Heart left ventricle (tissue), 16 donors: ENCODE results near the gene DTNB. TPM values are rescaled to one million over a fixed set of nuclear protein-coding genes. Genes with fewer than 3 reads are reported as not detected.

Source experiments
- ATAC-seq, 4 donors: fragments of 200-7000 bp; cut with Tn5 transposase; one replicate each; pipeline ENCODE4 v1.9.1; 2020 to 2022; ENCODE audit warnings: moderate library complexity in 4 of 4, mild to moderate bottlenecking in 3 of 4, moderate number of reproducible peaks in 1 of 4
- DNase-seq, 5 donors: peaks; one replicate each; pipeline ENCODE4 v3.0.0-alpha.2; 2020
- H3K27ac ChIP-seq, 12 donors: fragments of 200-600 bp; sonication (generic) in 4 of 12; one replicate each; pipeline versions ENCODE4 v1.5.0 to v1.8.0; 2016 to 2022; ENCODE audit warnings: mild to moderate bottlenecking in 2 of 12
- H3K27me3 ChIP-seq, 9 donors: fragments of 200-600 bp; sonication (generic) in 2 of 9; one replicate each; pipeline versions ENCODE4 v1.5.1 to v1.8.0; 2016 to 2022; ENCODE audit warnings: mild to moderate bottlenecking in 3 of 9
- H3K36me3 ChIP-seq, 9 donors: fragments of 200-600 bp; sonication (generic) in 2 of 9; one replicate each; pipeline versions ENCODE4 v1.5.0 to v1.8.0; 2018 to 2022; ENCODE audit warnings: mild to moderate bottlenecking in 2 of 9
- H3K4me1 ChIP-seq, 12 donors: fragments of 200-600 bp; sonication (generic) in 4 of 12; one replicate each; pipeline versions ENCODE4 v1.5.0 to v1.8.0; 2016 to 2022; ENCODE audit warnings: mild to moderate bottlenecking in 3 of 12
- H3K4me3 ChIP-seq, 12 donors: fragments of 200-600 bp; sonication (generic) in 4 of 12; one replicate each; pipeline versions ENCODE4 v1.5.0 to v1.8.0; 2017 to 2022; ENCODE audit warnings: mild to moderate bottlenecking in 9 of 12, moderate library complexity in 4 of 12
- H3K9me3 ChIP-seq, 12 donors: fragments of 200-600 bp; sonication (generic) in 4 of 12; one replicate each; pipeline versions ENCODE4 v1.5.0 to v1.8.0; 2016 to 2022; ENCODE audit warnings: mild to moderate bottlenecking in 1 of 12
- POLR2A ChIP-seq, 2 donors: fragments of 450-650 bp; IDR thresholded peaks; one replicate each; pipeline ENCODE4 v1.6.1; 2017; ENCODE audit warnings: antibody characterized with exemption in 2 of 2, mild to moderate bottlenecking in 2 of 2, moderate library complexity in 2 of 2
- WGBS, 4 donors: extraction: QIAGEN DNeasy Blood & Tissue Kit in 2 of 4; methylation state at CpG; one replicate each; pipeline versions ENCODE4 v1.1.5 to v1.1.7; 2013 to 2018; 5-methylcytosine and 5-hydroxymethylcytosine counted together
- intact Hi-C, 10 donors: fragments of 100-400 bp; cut with DNase I; formaldehyde crosslinking; loops; one replicate each; pipeline versions ENCODE4 v1.11.1 to v1.14.2; 2022
- polyA plus RNA-seq, 2 donors: library from polyadenylated mRNA; stranded (reverse); fragments of 200-250 nt; gene quantifications; one replicate each; pipeline ENCODE4 v1.2.3, GENCODE V29; 2013
- total RNA-seq, 9 donors: library from RNA; depleted of rRNA in 2 of 9; stranded (reverse); fragments of >200 nt in 2 of 9; fragmentation: NEBNext Ultra II Directional in 3 of 9; extraction: Animal tissue kit (Norgen Biotek cat#: 25700) in 3 of 9; gene quantifications; one replicate each; pipeline versions ENCODE4 v1.1.0 to v1.2.4, GENCODE V29; 2016 to 2023
- TF ChIP-seq, protein P1 (sequence below), 12 donors: fragments of 200-600 bp; sonication (generic) in 4 of 12; IDR thresholded peaks; one replicate each; pipeline versions ENCODE4 v1.5.0 to v1.8.0; 2018 to 2022; ENCODE audit warnings: antibody characterized with exemption in 12 of 12, mild to moderate bottlenecking in 5 of 12
- donor health status: ischemic (EF 13 %, LVEDD 7.1; RV severe dilation, severe dysfunction).
- donor health status: healthy with polysubstance abuse.
- donor health status: DM: no; HTN: yes; CAD: no.
- donor health status: DM: no; HTN: no; CAD: no.
- donor health status: ischemic (EF 25% LVEDD 6.9; RV normal size, moderate dysfunction).
- donor health status: ischemic (EF 25% LVEDD 5.7; RV mildly dilated, moderate dysfunction).
- donor health status: healthy.
- donor health status: DM: yes; HTN: yes; CAD: no.
- donor health status: ischemic (EF 35%, LVEDD 5.7; RV mildly dilated, moderate dysfunction).
- donor health status: nonischemic (EF 11% LVEDD 7.7; RV severe dilation, severe dysfunction).
- donor health status: DM: yes; HTN: yes; CAD: no.
- donor health status: PGD.
- donor health status: ischemic (EF 29% LVEDD 5.4; RV normal size, mild dysfunction).
- donor health status: nonischemic (EF 23%, LVEDD 6.1; RV moderate dilation, normal function).

Gene DTNB
- total and polyA plus RNA-seq, 11 donors: 2.5 to 17.3 (median 5.6) TPM

DNA sequence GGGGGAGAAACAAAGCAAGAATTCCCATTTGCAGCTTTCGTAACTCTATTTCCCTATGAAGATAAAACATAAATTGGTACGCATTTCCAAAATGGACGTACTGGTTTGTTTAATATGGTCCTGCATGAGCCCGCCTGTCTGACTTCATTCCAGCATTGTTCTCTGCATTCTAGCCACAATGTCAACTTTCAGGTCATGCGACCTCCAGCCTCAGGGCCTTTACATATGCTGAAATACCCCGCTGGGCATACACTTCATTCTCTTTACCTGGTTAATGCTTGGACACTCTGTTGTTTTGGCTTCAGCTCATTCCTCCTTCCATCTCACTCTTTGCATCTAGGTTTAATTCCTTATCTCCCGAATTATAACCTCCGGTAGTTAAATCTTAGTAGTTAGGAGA is 227.9 kb downstream of the DTNB start:
- no peak overlapping the region for H3K4me3 ChIP-seq
- intact Hi-C loops: no loop called here
- no peaks in the 10 kb centered on the region for H3K27me3 ChIP-seq
- no peak for TF ChIP-seq POLR2A (IDR thresholded peaks at IDR 0.05)
- TF ChIP-seq, protein P1, sequence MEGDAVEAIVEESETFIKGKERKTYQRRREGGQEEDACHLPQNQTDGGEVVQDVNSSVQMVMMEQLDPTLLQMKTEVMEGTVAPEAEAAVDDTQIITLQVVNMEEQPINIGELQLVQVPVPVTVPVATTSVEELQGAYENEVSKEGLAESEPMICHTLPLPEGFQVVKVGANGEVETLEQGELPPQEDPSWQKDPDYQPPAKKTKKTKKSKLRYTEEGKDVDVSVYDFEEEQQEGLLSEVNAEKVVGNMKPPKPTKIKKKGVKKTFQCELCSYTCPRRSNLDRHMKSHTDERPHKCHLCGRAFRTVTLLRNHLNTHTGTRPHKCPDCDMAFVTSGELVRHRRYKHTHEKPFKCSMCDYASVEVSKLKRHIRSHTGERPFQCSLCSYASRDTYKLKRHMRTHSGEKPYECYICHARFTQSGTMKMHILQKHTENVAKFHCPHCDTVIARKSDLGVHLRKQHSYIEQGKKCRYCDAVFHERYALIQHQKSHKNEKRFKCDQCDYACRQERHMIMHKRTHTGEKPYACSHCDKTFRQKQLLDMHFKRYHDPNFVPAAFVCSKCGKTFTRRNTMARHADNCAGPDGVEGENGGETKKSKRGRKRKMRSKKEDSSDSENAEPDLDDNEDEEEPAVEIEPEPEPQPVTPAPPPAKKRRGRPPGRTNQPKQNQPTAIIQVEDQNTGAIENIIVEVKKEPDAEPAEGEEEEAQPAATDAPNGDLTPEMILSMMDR (IDR thresholded peaks at IDR 0.05): no peak
- no peak for DNase-seq
- no peak for ATAC-seq
- no peak overlapping the region for H3K27ac ChIP-seq
- WGBS, 4 donors: 85 to 91% (median 86%) methylated on average over 8 of the region's 8 CpGs
- H3K4me1 ChIP-seq: no peaks in the 10 kb centered on the region
- no peaks in the 10 kb centered on the region for H3K9me3 ChIP-seq
- H3K36me3 ChIP-seq: peaks cover 0 to 9% (median 0%) of the 10 kb centered on the region in 9 donors

DNA sequence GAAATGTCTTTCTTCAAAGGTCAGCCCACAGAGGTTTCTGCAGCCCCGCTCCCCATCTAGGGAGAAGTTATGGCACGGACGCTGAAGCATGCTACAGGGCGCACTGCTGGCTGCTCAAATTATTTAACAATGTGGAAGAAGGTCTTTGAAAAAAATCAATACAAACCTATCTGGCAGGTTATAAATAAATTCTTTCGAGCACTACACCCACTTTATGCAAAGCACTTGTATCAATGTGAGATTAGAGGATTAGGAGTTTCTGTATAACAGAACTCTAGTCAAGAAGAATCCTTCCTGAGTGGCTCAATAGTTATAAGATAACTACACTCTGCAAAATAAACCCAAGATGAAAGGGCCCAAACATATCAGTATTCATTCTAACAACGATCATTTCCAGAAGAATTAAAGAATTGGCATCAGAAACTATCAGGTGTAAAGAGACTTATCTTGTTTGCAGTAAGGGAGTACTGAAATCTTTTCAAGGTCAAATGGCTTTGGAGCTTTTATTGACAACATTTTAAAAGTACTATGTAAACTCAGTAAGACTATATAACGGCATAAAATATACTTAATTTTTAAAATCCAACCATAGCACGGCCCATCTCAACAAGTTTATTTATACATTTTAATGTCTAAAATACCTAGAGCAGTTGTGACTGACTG is 228.6 kb downstream of the DTNB start:
- Histone ChIP-seq H3K9me3 (no peaks in the 10 kb centered on the region), H3K4me3 (no peak overlapping the region), H3K4me1 (no peaks in the 10 kb centered on the region), H3K27me3 (no peaks in the 10 kb centered on the region), H3K36me3 (peaks cover 0 to 9% (median 0%) of the 10 kb centered on the region in 9 donors), H3K27ac (no peak overlapping the region)
- ATAC-seq (no peak), DNase-seq (no peak)
- 84 to 88% (median 86%) methylated on average over 8 of the region's 8 CpGs for WGBS, 4 donors
- intact Hi-C loops: no loop called here
- TF ChIP-seq POLR2A (IDR thresholded peaks at IDR 0.05): no peak
- TF ChIP-seq, protein P1 (IDR thresholded peaks at IDR 0.05): no peak

DNA sequence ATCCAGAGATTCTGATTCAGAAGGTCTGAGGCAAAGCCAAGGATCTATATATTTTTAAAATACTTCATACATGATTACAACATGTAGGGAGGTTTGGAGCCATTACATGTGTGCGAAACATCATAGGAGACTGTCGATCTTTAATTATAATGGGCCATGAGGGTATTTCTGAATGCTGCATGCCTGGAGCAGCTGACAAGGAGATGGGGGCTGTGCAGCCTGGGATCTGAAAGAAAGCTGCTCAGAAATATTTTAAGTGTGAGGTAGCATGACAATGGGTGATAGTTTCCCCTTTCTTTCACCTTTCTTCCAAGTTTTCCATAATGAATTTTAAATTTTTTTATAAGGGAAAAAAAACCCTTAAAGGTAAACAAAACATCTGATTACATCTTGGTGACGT is 229.6 kb downstream of the DTNB start:
- no peaks in the 10 kb centered on the region for H3K4me1 ChIP-seq
- no peak overlapping the region for H3K27ac ChIP-seq
- intact Hi-C loops: no loop called here
- TF ChIP-seq POLR2A (IDR thresholded peaks at IDR 0.05): no peak
- TF ChIP-seq, protein P1 (IDR thresholded peaks at IDR 0.05): no peak
- 88 to 95% (median 93%) methylated on average over 3 of the region's 3 CpGs for WGBS, 4 donors
- H3K9me3 ChIP-seq: no peaks in the 10 kb centered on the region
- no peaks in the 10 kb centered on the region for H3K27me3 ChIP-seq
- H3K36me3 ChIP-seq: peaks cover 0 to under 1% (median 0%) of the 10 kb centered on the region in 9 donors
- no peak overlapping the region for H3K4me3 ChIP-seq
- DNase-seq: no peak
- no peak for ATAC-seq

DNA sequence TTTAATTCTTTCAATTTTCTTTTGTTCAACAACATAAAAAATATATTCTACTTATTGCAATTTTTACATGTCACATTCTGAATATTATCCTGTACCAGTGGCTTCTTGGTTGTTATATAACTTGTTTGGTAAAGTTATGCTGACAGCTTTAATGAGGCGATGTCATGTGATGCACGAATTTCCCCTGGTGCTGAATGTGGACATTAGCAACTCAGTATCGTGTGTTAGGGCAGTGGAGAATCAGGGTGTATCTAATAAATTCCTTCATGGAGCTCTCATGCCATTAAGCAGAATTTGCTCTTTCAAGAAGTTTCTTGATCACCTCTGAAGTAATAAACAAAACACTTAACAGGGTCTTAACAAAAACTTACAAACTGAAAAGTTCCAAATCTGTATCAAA is 232.0 kb downstream of the DTNB start:
- intact Hi-C loops: no loop called here
- WGBS, 4 donors: 52 to 68% (median 62%) methylated on average over 3 of the region's 3 CpGs
- H3K9me3 ChIP-seq: no peaks in the 10 kb centered on the region
- TF ChIP-seq, protein P1 (IDR thresholded peaks at IDR 0.05): no peak
- no peak for TF ChIP-seq POLR2A (IDR thresholded peaks at IDR 0.05)
- H3K36me3 ChIP-seq: no peaks in the 10 kb centered on the region
- H3K27me3 ChIP-seq: no peaks in the 10 kb centered on the region
- H3K4me3 ChIP-seq: no peak overlapping the region
- ATAC-seq (no peak), DNase-seq (no peak)
- no peaks in the 10 kb centered on the region for H3K4me1 ChIP-seq
- H3K27ac ChIP-seq: no peak overlapping the region
